ENCODE measurements around the gene KHSRP. TPM values are rescaled to one million over a fixed set of nuclear protein-coding genes. Genes with fewer than 3 reads are reported as not detected.
A peak's percentile ranks its signal among the peaks of the same experiment; 100 is the strongest.

KHSRP gene
- total and polyA plus RNA-seq, 2 of the 13 experiments (the other 11 are each of a cell fraction or from before 2014, with no cell fraction given): 72.1 to 129 TPM

DNA sequence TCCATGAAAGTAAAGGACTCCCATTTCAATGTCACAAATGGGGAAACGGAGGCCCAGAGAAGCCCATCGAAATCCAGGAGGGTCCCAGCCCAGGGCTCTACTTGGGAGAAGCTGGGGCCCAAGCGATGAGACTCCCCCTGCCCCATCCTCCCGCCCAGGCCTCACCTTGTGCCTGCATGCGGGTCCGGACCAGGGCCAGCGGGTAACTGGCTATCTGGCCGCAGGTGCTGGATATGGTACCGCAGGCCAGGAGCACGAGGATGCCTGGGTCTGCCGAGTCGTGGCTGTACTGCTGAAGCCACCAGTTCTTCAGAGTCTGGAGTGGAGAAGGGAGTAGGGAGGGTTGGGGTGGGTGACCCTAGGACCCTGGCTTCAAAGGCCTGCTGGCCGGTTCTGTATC, 19.4 kb upstream of the KHSRP start (continued):
- TF ChIP-seq, protein P1, sequence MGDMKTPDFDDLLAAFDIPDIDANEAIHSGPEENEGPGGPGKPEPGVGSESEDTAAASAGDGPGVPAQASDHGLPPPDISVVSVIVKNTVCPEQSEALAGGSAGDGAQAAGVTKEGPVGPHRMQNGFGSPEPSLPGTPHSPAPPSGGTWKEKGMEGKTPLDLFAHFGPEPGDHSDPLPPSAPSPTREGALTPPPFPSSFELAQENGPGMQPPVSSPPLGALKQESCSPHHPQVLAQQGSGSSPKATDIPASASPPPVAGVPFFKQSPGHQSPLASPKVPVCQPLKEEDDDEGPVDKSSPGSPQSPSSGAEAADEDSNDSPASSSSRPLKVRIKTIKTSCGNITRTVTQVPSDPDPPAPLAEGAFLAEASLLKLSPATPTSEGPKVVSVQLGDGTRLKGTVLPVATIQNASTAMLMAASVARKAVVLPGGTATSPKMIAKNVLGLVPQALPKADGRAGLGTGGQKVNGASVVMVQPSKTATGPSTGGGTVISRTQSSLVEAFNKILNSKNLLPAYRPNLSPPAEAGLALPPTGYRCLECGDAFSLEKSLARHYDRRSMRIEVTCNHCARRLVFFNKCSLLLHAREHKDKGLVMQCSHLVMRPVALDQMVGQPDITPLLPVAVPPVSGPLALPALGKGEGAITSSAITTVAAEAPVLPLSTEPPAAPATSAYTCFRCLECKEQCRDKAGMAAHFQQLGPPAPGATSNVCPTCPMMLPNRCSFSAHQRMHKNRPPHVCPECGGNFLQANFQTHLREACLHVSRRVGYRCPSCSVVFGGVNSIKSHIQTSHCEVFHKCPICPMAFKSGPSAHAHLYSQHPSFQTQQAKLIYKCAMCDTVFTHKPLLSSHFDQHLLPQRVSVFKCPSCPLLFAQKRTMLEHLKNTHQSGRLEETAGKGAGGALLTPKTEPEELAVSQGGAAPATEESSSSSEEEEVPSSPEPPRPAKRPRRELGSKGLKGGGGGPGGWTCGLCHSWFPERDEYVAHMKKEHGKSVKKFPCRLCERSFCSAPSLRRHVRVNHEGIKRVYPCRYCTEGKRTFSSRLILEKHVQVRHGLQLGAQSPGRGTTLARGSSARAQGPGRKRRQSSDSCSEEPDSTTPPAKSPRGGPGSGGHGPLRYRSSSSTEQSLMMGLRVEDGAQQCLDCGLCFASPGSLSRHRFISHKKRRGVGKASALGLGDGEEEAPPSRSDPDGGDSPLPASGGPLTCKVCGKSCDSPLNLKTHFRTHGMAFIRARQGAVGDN (CRISPR knock-in tag; IDR thresholded peaks at IDR 0.05): no peak
- TF ChIP-seq, protein P2, sequence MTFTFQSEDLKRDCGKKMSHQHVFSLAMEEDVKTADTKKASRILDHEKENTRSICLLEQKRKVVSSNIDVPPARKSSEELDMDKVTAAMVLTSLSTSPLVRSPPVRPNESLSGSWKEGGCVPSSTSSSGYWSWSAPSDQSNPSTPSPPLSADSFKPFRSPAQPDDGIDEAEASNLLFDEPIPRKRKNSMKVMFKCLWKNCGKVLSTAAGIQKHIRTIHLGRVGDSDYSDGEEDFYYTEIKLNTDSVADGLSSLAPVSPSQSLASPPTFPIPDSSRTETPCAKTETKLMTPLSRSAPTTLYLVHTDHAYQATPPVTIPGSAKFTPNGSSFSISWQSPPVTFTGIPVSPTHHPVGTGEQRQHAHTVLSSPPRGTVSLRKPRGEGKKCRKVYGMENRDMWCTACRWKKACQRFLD (CRISPR knock-in tag; IDR thresholded peaks at IDR 0.05; ENCODE audit: borderline replicate concordance): no peak
- TF ChIP-seq ZSCAN25 (CRISPR knock-in tag; IDR thresholded peaks at IDR 0.05) (no peak), TBX2 (CRISPR knock-in tag; IDR thresholded peaks at IDR 0.05; ENCODE audit: borderline replicate concordance) (no peak), RBM22 (optimal IDR thresholded peaks at IDR 0.05; ENCODE audit: low read length) (no peak)

DNA sequence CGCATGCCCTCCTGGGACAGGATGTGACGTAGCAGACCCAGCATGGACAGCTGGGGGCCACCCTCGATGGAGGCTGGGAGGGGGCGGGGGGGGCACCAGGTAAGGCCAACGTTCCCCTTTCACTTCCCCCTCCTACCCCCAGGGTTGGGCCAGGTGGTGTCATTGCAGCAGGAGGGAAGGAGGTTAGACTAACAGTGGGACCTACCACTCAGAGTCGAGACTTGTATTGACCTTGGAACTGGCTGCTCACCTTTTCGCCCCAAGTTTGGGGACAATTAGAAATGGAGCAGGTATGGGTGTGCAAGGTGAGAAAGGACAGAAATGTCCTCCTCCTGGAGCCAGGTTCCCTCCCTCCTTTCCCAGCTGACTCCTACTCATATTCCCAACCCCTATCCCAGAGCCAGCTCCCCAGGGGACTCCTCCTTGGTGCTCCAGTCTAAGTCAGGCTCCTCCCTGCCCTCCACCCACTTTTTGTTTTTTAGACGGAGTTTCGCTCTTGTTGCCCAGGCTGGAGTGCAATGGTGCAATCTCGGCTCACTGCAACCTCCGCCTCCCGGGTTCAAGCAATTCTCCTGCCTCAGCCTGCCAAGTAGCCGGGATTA, 17.6 kb upstream of the KHSRP start:
- Histone ChIP-seq H3K9me3 (ENCODE audit: low read length) (no peaks in the 10 kb centered on the region), H4K20me1 (ENCODE audit: insufficient read depth, low read length) (no peaks in the 10 kb centered on the region), H3K27ac (ENCODE audit: extremely low read length, insufficient read depth, low read length) (no peak overlapping the region), H3K36me3 (replicated peaks in 1 of 2; ENCODE audit: control insufficient read depth in 1 of 2, insufficient read depth in 2 of 2, low read length in 2 of 2) (no peaks in the 10 kb centered on the region), H3K4me1 (ENCODE audit: insufficient read depth, low read length) (0 out of 2 replicates have a peak, but pooled peaks cover 4% of the 10 kb centered on the region), H3K4me2 (ENCODE audit: low read depth, low read length) (no peak overlapping the region), H3K79me2 (ENCODE audit: insufficient read depth, low read length) (no peaks in the 10 kb centered on the region), H3K9ac (ENCODE audit: insufficient read depth, low read depth, low read length) (no peak overlapping the region), H2AFZ (ENCODE audit: low read length) (no peak overlapping the region), H3K4me3 (replicated peaks in 1 of 3; ENCODE audit: insufficient read depth in 1 of 3, low read depth in 2 of 3, low read length in 3 of 3) (no peak overlapping the region), H3K27me3 (ENCODE audit: control insufficient read depth in 1 of 2, insufficient read depth in 2 of 2, low read length in 2 of 2) (no peaks in the 10 kb centered on the region)
- intact Hi-C loops (cut with micrococcal nuclease; ENCODE audit: unreplicated experiment): no loop called here
- no peak for TF ChIP-seq MIER2 (CRISPR knock-in tag; IDR thresholded peaks at IDR 0.05)
- TF ChIP-seq ZMYM3 (CRISPR knock-in tag; IDR thresholded peaks at IDR 0.05): peak; percentile 53; the same call in 1 of the 2 replicates
- peak; percentile 40; the same call in 1 of the 2 replicates for TF ChIP-seq ZNF263 (CRISPR knock-in tag; IDR thresholded peaks at IDR 0.05)
- TF ChIP-seq, protein P3, sequence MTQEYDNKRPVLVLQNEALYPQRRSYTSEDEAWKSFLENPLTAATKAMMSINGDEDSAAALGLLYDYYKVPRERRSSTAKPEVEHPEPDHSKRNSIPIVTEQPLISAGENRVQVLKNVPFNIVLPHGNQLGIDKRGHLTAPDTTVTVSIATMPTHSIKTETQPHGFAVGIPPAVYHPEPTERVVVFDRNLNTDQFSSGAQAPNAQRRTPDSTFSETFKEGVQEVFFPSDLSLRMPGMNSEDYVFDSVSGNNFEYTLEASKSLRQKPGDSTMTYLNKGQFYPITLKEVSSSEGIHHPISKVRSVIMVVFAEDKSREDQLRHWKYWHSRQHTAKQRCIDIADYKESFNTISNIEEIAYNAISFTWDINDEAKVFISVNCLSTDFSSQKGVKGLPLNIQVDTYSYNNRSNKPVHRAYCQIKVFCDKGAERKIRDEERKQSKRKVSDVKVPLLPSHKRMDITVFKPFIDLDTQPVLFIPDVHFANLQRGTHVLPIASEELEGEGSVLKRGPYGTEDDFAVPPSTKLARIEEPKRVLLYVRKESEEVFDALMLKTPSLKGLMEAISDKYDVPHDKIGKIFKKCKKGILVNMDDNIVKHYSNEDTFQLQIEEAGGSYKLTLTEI (CRISPR knock-in tag; conservative IDR thresholded peaks at IDR 0.05): no peak
- FAIRE-seq: no peak
- no peak for DNase-seq (ENCODE audit: low spot score)
- in situ Hi-C loops (cut with HindIII; ENCODE audit: extremely low pct_ligation_motif_present, low pct_unique_long_range_greater_than_20kb): no loop called here
- 91% methylated on average over 11 of the region's 13 CpGs for WGBS (ENCODE audit: low lambda C conversion rate)
- ChIA-PET POLR2A (interaction anchor here (0.6 kb wide), 1 partner anchor 16 kb away, joined by 3 read pairs; no protein-coding TSS in a partner anchor), CTCF (ENCODE audit: low intra/inter-chr PET ratio, low total read pairs) (no interaction called here)
- ATAC-seq: no peak
- no TSS peak for BruUV-seq (replicated peaks)
